Measurements from ENCODE around the gene CHSY1.

The CHSY1 gene

GRCh38 chr15:101277038-101277822 is 25.4 kb upstream of the CHSY1 start, which contains the start of gene SELENOS:
Gene SELENOS, minus strand, starts transcription at chr15:101277485. Its CDS starts 68 bp downstream, at chr15:101277417.
- Histone ChIP-seq H4K20me1 (ENCODE audit: insufficient read depth, low read length, poor library complexity, severe bottlenecking) (peaks cover 18% of the 10 kb centered on the region), H3F3A (ENCODE audit: low read depth) (no peaks in the 10 kb centered on the region), H3K27me3 (ENCODE audit: insufficient read depth, low read length, poor library complexity, severe bottlenecking) (no peaks in the 10 kb centered on the region), H3K4me3 (ENCODE audit: low read length, poor library complexity, severe bottlenecking) (peak within 1 kb of the TSS; percentile 97), H3K36me3 (ENCODE audit: insufficient read depth, low read length) (peaks cover 54% of the 10 kb centered on the region; the same call in 1 of the 2 replicates), H3K9ac (ENCODE audit: low read depth, low read length, poor library complexity, severe bottlenecking) (peak within 1 kb of the TSS; percentile 78), H3K4me2 (ENCODE audit: low read depth, low read length, poor library complexity, severe bottlenecking) (peak within 1 kb of the TSS; percentile 94), H3K9me2 (replicated peaks; ENCODE audit: low read depth, low read length) (no peaks in the 10 kb centered on the region), H2AFZ (ENCODE audit: low read length) (peak within 1 kb of the TSS; percentile 85), H3K9me3 (ENCODE audit: insufficient read depth, low read depth, low read length) (no peaks in the 10 kb centered on the region), H3K4me1 (ENCODE audit: insufficient read depth, low read length, poor library complexity, severe bottlenecking) (peaks cover 18% of the 10 kb centered on the region), H3K79me2 (ENCODE audit: insufficient read depth, low read length) (peaks cover 23% of the 10 kb centered on the region)
- TF ChIP-seq CTCF (conservative IDR thresholded peaks at IDR 0.05; ENCODE audit: low read length), result no peak
- TF ChIP-seq EZH2phosphoT487 (IDR thresholded peaks at IDR 0.05; ENCODE audit: borderline replicate concordance), result no peak

GRCh38 chr15:101276501-101277037 is 24.7 kb upstream of the CHSY1 start:
- Histone ChIP-seq H3K27me3 (ENCODE audit: insufficient read depth, low read length, poor library complexity, severe bottlenecking) (no peaks in the 10 kb centered on the region), H3K36me3 (ENCODE audit: insufficient read depth, low read length) (peaks cover 53% of the 10 kb centered on the region; the same call in 1 of the 2 replicates), H3K9me3 (ENCODE audit: insufficient read depth, low read depth, low read length) (no peaks in the 10 kb centered on the region), H3K4me2 (ENCODE audit: low read depth, low read length, poor library complexity, severe bottlenecking) (peak overlapping the region; percentile 94), H3K4me3 (ENCODE audit: low read length, poor library complexity, severe bottlenecking) (peak overlapping the region; percentile 97), H3F3A (ENCODE audit: low read depth) (no peaks in the 10 kb centered on the region), H3K9ac (ENCODE audit: low read depth, low read length, poor library complexity, severe bottlenecking) (peak overlapping the region; percentile 78), H2AFZ (ENCODE audit: low read length) (peak overlapping the region; percentile 85), H3K9me2 (replicated peaks; ENCODE audit: low read depth, low read length) (no peaks in the 10 kb centered on the region), H3K4me1 (ENCODE audit: insufficient read depth, low read length, poor library complexity, severe bottlenecking) (peaks cover 18% of the 10 kb centered on the region), H4K20me1 (ENCODE audit: insufficient read depth, low read length, poor library complexity, severe bottlenecking) (peaks cover 18% of the 10 kb centered on the region), H3K79me2 (ENCODE audit: insufficient read depth, low read length) (peaks cover 23% of the 10 kb centered on the region)
- no peak for TF ChIP-seq EZH2phosphoT487 (IDR thresholded peaks at IDR 0.05; ENCODE audit: borderline replicate concordance)
- peak; percentile 63 for TF ChIP-seq CTCF (conservative IDR thresholded peaks at IDR 0.05; ENCODE audit: low read length)

GRCh38 chr15:101275018-101275417 is 23.2 kb upstream of the CHSY1 start:
- H3K27me3 ChIP-seq (ENCODE audit: insufficient read depth, low read length, poor library complexity, severe bottlenecking), result no peaks in the 10 kb centered on the region
- H3K4me3 ChIP-seq (ENCODE audit: low read length, poor library complexity, severe bottlenecking), result no peak overlapping the region
- peaks cover 23% of the 10 kb centered on the region for H3K79me2 ChIP-seq (ENCODE audit: insufficient read depth, low read length)
- peak overlapping the region; percentile 94 for H3K4me2 ChIP-seq (ENCODE audit: low read depth, low read length, poor library complexity, severe bottlenecking)
- peaks cover 18% of the 10 kb centered on the region for H4K20me1 ChIP-seq (ENCODE audit: insufficient read depth, low read length, poor library complexity, severe bottlenecking)
- H2AFZ ChIP-seq (ENCODE audit: low read length), result no peak overlapping the region
- no peaks in the 10 kb centered on the region for H3K9me2 ChIP-seq (replicated peaks; ENCODE audit: low read depth, low read length)
- TF ChIP-seq EZH2phosphoT487 (IDR thresholded peaks at IDR 0.05; ENCODE audit: borderline replicate concordance) (no peak), CTCF (conservative IDR thresholded peaks at IDR 0.05; ENCODE audit: low read length) (no peak)
- H3F3A ChIP-seq (ENCODE audit: low read depth), result no peaks in the 10 kb centered on the region
- H3K9ac ChIP-seq (ENCODE audit: low read depth, low read length, poor library complexity, severe bottlenecking), result peak overlapping the region; percentile 48
- H3K4me1 ChIP-seq (ENCODE audit: insufficient read depth, low read length, poor library complexity, severe bottlenecking), result peaks cover 18% of the 10 kb centered on the region
- H3K9me3 ChIP-seq (ENCODE audit: insufficient read depth, low read depth, low read length), result no peaks in the 10 kb centered on the region
- peaks cover 54% of the 10 kb centered on the region; the same call in 1 of the 2 replicates for H3K36me3 ChIP-seq (ENCODE audit: insufficient read depth, low read length)
